Heart right ventricle (tissue), 16 donors: ENCODE measurements around the gene RIMBP2. TPM values are rescaled to one million over a fixed set of nuclear protein-coding genes. Genes with fewer than 3 reads are reported as not detected.

ENCODE experiments used
- ATAC-seq, 8 donors: fragments of 200-7000 bp; cut with Tn5 transposase; one replicate each; pipeline ENCODE4 v1.9.1; 2020; ENCODE audit warnings: mild to moderate bottlenecking in 8 of 8, moderate library complexity in 8 of 8, moderate number of reproducible peaks in 1 of 8
- DNase-seq, 2 donors: peaks; one replicate each; pipeline ENCODE4 v3.0.0-alpha.2; 2020
- H3K27ac ChIP-seq, 10 donors: fragments of 200-600 bp; sonication (generic) in 2 of 10; one replicate each; pipeline versions ENCODE4 v1.5.0 to v1.8.0; 2020 to 2022; ENCODE audit warnings: mild to moderate bottlenecking in 3 of 10
- H3K27me3 ChIP-seq, 7 donors: fragments of 200-600 bp; one replicate each; pipeline ENCODE4 v1.8.0; 2021 to 2022; ENCODE audit warnings: mild to moderate bottlenecking in 2 of 7
- H3K36me3 ChIP-seq, 9 donors: fragments of 200-600 bp; sonication (generic) in 1 of 9; one replicate each; pipeline versions ENCODE4 v1.5.0 to v1.8.0; 2020 to 2022; ENCODE audit warnings: mild to moderate bottlenecking in 2 of 9
- H3K4me1 ChIP-seq, 9 donors: fragments of 200-600 bp; sonication (generic) in 1 of 9; one replicate each; pipeline versions ENCODE4 v1.5.0 to v1.8.0; 2020 to 2022; ENCODE audit warnings: mild to moderate bottlenecking in 4 of 9
- H3K4me3 ChIP-seq, 10 donors: fragments of 200-600 bp; sonication (generic) in 2 of 10; one replicate each; pipeline versions ENCODE4 v1.5.0 to v1.8.0; 2020 to 2022; ENCODE audit warnings: mild to moderate bottlenecking in 7 of 10, moderate library complexity in 2 of 10
- H3K9me3 ChIP-seq, 11 donors: fragments of 200-600 bp in 10 of 11; sonication (generic) in 2 of 11; one replicate each; pipeline versions ENCODE4 v1.5.0 to v1.8.0; 2013 to 2022; ENCODE audit warnings: mild to moderate bottlenecking in 2 of 11, control low read depth in 1 of 11, moderate library complexity in 1 of 11
- WGBS, 2 donors: extraction: QIAGEN DNeasy Blood & Tissue Kit; methylation state at CpG; one replicate each; pipeline ENCODE4 v1.1.7; 2013; ENCODE audit warnings: inconsistent platforms in 1 of 2; 5-methylcytosine and 5-hydroxymethylcytosine counted together
- intact Hi-C, 10 donors: fragments of 100-400 bp; cut with DNase I; formaldehyde crosslinking; loops; one replicate each; pipeline versions ENCODE4 v1.11.1 to v1.14.2; 2022
- polyA plus RNA-seq, 2 donors: library from polyadenylated mRNA; stranded (reverse); fragments of 200-250 nt; gene quantifications; one replicate each; pipeline ENCODE4 v1.2.3, GENCODE V29; 2013
- total RNA-seq, 10 donors: library from RNA; stranded (reverse); fragmentation: NEBNext Ultra II Directional in 3 of 10; extraction: Animal tissue kit (Norgen Biotek cat#: 25700) in 3 of 10; gene quantifications; one replicate each; pipeline versions ENCODE4 v1.2.1 to v1.2.4, GENCODE V29; 2021 to 2023
- TF ChIP-seq, protein P1 (sequence below), 9 donors: fragments of 200-600 bp; sonication (generic) in 2 of 9; IDR thresholded peaks; one replicate each; pipeline versions ENCODE4 v1.5.0 to v1.8.0; 2021 to 2022; ENCODE audit warnings: antibody characterized with exemption in 9 of 9, mild to moderate bottlenecking in 5 of 9, moderate library complexity in 1 of 9
- donor health status: Arrhythmogenic right ventricular cardiomyopathy.
- donor health status: ischemic (EF 13 %, LVEDD 7.1; RV severe dilation, severe dysfunction).
- donor health status: healthy with polysubstance abuse.
- donor health status: DM: no; HTN: yes; CAD: no.
- donor health status: DM: no; HTN: no; CAD: no.
- donor health status: ischemic (EF 25% LVEDD 6.9; RV normal size, moderate dysfunction).
- donor health status: ischemic (EF 25% LVEDD 5.7; RV mildly dilated, moderate dysfunction).
- donor health status: healthy.
- donor health status: DM: yes; HTN: yes; CAD: no.
- donor health status: Ischemic cardiomyopathy.
- donor health status: ischemic (EF 35%, LVEDD 5.7; RV mildly dilated, moderate dysfunction).
- donor health status: nonischemic (EF 11% LVEDD 7.7; RV severe dilation, severe dysfunction).
- donor health status: DM: yes; HTN: yes; CAD: no.
- donor health status: PGD.
- donor health status: ischemic (EF 29% LVEDD 5.4; RV normal size, mild dysfunction).
- donor health status: nonischemic (EF 23%, LVEDD 6.1; RV moderate dilation, normal function).

The RIMBP2 gene
- total and polyA plus RNA-seq, 12 donors, result 0.01 to 0.17 (median 0.05) TPM; not detected in 9

DNA sequence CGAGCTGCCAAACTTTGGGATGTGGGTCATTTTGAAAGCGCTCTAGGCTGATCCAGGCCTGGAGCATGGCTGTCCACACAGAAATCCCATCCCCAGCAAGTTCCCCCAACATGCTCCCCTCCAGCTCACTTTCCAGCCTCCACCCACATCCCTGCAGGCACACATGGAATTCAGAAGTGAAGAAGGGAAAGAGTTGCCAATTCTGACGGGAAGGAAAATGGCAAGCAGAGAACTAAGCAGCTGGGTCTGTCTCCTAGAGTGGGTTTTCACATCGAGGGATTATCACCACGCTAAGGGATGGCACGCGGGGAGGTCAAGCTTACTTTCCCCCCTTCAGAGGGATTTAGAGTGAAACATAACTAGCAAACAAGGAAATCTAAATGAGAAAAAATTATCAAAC lies 142.3 kb downstream of the RIMBP2 start:
- H3K4me1 ChIP-seq, result no peaks in the 10 kb centered on the region
- no peak overlapping the region for H3K27ac ChIP-seq
- ATAC-seq (no peak), DNase-seq (no peak)
- intact Hi-C loops, result no loop called here
- 74 to 76% methylated on average over 7 of the region's 7 CpGs for WGBS, 2 donors
- H3K36me3 ChIP-seq, result no peaks in the 10 kb centered on the region
- peaks cover 0 to 10% (median 0%) of the 10 kb centered on the region in 7 donors for H3K27me3 ChIP-seq
- no peak overlapping the region for H3K4me3 ChIP-seq
- H3K9me3 ChIP-seq, result no peaks in the 10 kb centered on the region
- TF ChIP-seq, protein P1, sequence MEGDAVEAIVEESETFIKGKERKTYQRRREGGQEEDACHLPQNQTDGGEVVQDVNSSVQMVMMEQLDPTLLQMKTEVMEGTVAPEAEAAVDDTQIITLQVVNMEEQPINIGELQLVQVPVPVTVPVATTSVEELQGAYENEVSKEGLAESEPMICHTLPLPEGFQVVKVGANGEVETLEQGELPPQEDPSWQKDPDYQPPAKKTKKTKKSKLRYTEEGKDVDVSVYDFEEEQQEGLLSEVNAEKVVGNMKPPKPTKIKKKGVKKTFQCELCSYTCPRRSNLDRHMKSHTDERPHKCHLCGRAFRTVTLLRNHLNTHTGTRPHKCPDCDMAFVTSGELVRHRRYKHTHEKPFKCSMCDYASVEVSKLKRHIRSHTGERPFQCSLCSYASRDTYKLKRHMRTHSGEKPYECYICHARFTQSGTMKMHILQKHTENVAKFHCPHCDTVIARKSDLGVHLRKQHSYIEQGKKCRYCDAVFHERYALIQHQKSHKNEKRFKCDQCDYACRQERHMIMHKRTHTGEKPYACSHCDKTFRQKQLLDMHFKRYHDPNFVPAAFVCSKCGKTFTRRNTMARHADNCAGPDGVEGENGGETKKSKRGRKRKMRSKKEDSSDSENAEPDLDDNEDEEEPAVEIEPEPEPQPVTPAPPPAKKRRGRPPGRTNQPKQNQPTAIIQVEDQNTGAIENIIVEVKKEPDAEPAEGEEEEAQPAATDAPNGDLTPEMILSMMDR (IDR thresholded peaks at IDR 0.05), result no peak

DNA sequence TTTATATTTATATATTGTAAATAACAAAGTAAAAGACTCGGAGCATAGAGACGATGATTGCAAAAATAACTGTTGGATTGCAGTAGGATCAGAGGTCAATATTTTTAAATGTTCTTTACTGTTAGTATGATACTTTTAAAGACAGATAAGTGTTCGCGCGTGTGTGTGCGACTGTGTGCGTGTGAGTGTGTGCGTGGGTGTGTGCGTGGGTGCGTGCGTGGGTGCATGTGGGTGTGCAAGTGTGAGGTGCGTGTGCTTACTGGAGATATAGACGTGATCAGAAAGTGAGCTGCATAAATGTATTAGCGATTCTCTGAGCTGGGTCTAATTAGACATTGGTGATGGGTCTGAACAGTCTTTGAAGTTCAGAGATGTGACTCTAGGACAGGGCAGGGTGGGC lies 142.9 kb downstream of the RIMBP2 start:
- H3K4me3 ChIP-seq, result no peak overlapping the region
- no peak overlapping the region for H3K27ac ChIP-seq
- WGBS, 2 donors, result 86 to 90% methylated on average over 14 of the region's 14 CpGs
- H3K4me1 ChIP-seq, result no peaks in the 10 kb centered on the region
- peaks cover 0 to 9% (median 0%) of the 10 kb centered on the region in 7 donors for H3K27me3 ChIP-seq
- DNase-seq (no peak), ATAC-seq (no peak)
- TF ChIP-seq, protein P1 (IDR thresholded peaks at IDR 0.05), result no peak
- intact Hi-C loops, result no loop called here
- no peaks in the 10 kb centered on the region for H3K36me3 ChIP-seq
- no peaks in the 10 kb centered on the region for H3K9me3 ChIP-seq

DNA sequence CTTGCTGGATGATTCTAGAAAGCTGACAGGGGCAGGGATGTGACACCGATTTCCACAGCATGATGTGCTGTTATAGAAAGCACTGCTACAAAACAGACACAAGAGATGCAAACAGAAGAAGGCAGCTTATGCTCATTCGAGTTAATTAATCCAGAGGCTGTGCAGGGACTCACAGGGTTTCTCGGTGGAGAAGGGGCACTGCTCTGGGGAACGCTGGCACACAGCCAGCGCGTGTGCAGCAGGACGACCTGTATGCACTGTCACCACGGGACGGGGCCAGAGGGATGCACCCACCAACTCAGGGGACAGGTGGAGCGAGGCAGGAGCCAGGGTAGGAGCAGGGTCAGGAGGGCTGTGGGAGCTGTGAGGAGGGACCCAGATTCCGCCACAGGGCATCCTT lies 143.5 kb downstream of the RIMBP2 start:
- intact Hi-C loops, result no loop called here
- H3K4me1 ChIP-seq, result no peaks in the 10 kb centered on the region
- DNase-seq, result no peak
- WGBS, 2 donors, result 70 to 77% methylated on average over 11 of the region's 11 CpGs
- H3K9me3 ChIP-seq, result no peaks in the 10 kb centered on the region
- TF ChIP-seq, protein P1 (IDR thresholded peaks at IDR 0.05), result no peak
- H3K27me3 ChIP-seq, result peaks cover 0 to 7% (median 0%) of the 10 kb centered on the region in 7 donors
- ATAC-seq, result no peak
- H3K27ac ChIP-seq, result no peak overlapping the region
- H3K36me3 ChIP-seq, result no peaks in the 10 kb centered on the region
- H3K4me3 ChIP-seq, result no peak overlapping the region

DNA sequence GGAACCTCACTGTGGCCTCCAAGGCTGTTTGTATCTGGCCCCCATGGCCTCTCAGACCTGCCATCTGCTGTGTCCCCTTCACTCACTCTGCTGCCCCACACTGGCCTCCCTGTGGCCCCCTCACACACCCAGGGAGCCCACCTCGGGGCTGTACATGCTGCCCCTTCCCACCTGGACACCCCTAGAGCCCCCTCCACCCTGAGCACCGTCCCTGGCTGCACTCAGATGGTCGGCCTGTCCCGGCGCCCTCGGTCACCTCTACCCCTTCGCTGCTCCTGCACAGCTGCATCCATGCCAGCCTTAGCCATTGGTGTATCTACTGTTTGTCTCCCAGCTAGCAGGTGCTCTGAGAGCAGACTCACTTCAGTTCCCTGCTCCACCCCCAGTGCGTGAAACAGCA lies 144.4 kb downstream of the RIMBP2 start:
- Histone ChIP-seq H3K9me3 (peaks cover 0 to 5% (median 0%) of the 10 kb centered on the region in 11 donors), H3K4me3 (no peak overlapping the region), H3K36me3 (no peaks in the 10 kb centered on the region), H3K4me1 (no peaks in the 10 kb centered on the region), H3K27me3 (peaks cover 0 to 7% (median 0%) of the 10 kb centered on the region in 7 donors), H3K27ac (no peak overlapping the region)
- TF ChIP-seq, protein P1 (IDR thresholded peaks at IDR 0.05), result no peak
- intact Hi-C loops, result no loop called here
- DNase-seq (no peak), ATAC-seq (no peak)
- WGBS, 2 donors, result 80 to 83% methylated on average over 8 of the region's 8 CpGs
